Measurements from ENCODE around the gene LRRC56. TPM values are rescaled to one million over a fixed set of nuclear protein-coding genes. Genes with fewer than 3 reads are reported as not detected.

The LRRC56 gene
- total RNA-seq, 3 donors from 2014 or later = 1.5 to 5.2 (median 4.8) TPM

DNA sequence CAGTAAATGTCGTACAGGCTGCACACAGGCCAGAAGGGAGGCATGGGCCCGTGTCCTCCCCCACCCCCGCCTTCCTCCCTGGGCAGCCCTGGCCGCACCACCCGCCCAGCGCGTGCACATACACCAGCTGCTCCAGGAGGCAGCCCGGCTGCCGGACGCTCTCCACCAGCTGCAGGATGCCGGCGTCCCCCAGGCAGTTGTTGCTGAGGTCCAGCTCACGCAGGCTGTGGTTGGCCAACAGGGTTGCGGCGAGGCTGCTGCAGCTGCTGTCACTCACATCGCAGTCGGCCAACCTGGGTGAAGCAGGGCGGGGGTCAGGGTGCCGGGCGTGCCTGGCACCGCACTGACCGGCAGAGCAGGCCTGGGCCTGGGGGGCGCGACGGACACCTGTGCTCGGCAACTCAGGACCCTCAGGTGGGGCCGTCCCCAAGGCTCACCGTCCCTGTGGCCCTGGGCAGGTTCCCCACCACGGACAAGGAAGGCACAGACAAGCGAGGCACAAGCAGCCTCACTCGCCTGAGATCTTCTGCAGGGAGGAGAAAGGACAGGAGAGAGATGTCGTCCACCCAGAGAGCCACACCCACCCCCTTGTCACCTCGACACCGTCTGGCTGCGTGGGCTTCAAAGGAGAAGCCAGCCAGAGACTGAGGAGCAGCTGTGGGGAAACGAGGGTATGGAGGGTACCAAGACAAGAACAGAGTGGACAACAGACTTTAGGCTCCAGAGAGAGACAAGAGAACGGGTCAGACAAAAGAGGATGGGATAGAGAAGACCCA, 42.4 kb upstream of the LRRC56 start:
- TF ChIP-seq, protein P1, sequence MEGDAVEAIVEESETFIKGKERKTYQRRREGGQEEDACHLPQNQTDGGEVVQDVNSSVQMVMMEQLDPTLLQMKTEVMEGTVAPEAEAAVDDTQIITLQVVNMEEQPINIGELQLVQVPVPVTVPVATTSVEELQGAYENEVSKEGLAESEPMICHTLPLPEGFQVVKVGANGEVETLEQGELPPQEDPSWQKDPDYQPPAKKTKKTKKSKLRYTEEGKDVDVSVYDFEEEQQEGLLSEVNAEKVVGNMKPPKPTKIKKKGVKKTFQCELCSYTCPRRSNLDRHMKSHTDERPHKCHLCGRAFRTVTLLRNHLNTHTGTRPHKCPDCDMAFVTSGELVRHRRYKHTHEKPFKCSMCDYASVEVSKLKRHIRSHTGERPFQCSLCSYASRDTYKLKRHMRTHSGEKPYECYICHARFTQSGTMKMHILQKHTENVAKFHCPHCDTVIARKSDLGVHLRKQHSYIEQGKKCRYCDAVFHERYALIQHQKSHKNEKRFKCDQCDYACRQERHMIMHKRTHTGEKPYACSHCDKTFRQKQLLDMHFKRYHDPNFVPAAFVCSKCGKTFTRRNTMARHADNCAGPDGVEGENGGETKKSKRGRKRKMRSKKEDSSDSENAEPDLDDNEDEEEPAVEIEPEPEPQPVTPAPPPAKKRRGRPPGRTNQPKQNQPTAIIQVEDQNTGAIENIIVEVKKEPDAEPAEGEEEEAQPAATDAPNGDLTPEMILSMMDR (IDR thresholded peaks at IDR 0.05) = no peak

DNA sequence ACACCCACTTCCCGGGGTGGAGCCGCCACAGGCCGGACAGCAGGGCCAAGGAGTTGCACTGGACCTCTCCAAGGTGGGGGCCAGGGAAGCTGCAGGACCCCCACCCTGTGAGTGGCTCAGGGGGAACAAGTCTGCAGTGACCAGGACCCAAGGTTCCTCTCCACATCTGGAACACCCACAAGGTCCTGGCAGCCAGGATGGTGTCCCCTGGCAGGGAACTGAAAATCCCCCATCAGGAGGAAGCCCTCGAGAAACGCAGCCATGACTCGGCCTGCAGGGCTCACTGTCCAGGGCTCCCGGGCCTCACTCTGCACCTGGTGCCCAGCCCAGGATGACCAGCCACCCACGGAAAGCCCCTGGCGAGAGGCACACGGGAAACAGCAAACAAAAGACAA, 41.8 kb upstream of the LRRC56 start:
- intact Hi-C loops (cut with DNase I, micrococcal nuclease) = no loop called here
- TF ChIP-seq, protein P1 (IDR thresholded peaks at IDR 0.05) = no peak
- H3K4me3 ChIP-seq = no peak overlapping the region
- H3K4me1 ChIP-seq (ENCODE audit: low read depth) = no peaks in the 10 kb centered on the region
- no peaks in the 10 kb centered on the region for H3K9me3 ChIP-seq
- ATAC-seq (no peak), DNase-seq (peak in 1 of 3 donors; percentile 29)
- peaks cover 18% of the 10 kb centered on the region for H3K36me3 ChIP-seq (ENCODE audit: low read depth)

More for the DNA sequence above, 42.4 kb upstream of the LRRC56 start:
- intact Hi-C loops (cut with DNase I, micrococcal nuclease) = no loop called here
- DNase-seq (peak in 1 of 3 donors; percentile 44), ATAC-seq (no peak)
- no peaks in the 10 kb centered on the region for H3K4me1 ChIP-seq (ENCODE audit: low read depth)
- no peak overlapping the region for H3K4me3 ChIP-seq
- H3K9me3 ChIP-seq = no peaks in the 10 kb centered on the region
- H3K36me3 ChIP-seq (ENCODE audit: low read depth) = peaks cover 13% of the 10 kb centered on the region

DNA sequence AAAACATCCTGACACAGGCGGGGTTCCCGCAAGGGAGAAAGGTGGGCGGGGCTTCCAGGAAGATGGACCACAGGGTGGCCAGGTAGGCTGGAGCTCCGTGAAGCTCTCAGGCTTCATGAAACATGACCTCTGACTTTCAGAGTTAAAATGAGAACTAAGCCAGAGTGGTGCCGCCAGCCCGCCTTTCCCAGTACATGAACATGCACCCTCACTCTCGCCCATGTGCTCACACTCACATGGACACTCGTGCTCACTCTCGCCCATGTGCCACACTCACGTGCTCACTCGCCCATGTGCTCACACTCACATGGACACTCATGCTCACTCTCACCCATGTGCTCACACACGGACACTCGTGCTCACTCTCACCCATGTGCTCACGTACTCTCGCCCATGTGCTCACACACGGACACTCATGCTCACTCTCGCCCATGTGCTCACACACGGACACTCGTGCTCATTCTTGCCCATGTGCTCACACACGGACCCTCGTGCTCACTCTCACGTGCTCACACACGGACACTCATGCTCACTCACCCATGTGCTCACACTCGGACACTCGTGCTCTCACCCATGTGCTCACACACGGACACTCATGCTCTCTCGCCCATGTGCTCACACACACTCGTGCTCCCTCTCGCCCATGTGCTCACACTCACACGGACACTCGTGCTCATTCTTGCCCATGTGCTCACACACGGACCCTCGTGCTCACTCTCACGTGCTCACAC, 40.3 kb upstream of the LRRC56 start:
- TF ChIP-seq, protein P1 (IDR thresholded peaks at IDR 0.05) = no peak
- intact Hi-C loops (cut with DNase I, micrococcal nuclease) = no loop called here
- H3K36me3 ChIP-seq (ENCODE audit: low read depth) = peaks cover 20% of the 10 kb centered on the region
- no peaks in the 10 kb centered on the region for H3K9me3 ChIP-seq
- no peaks in the 10 kb centered on the region for H3K4me1 ChIP-seq (ENCODE audit: low read depth)
- DNase-seq = peak in 1 of 3 donors; percentile 42
- H3K4me3 ChIP-seq = no peak overlapping the region
- ATAC-seq = no peak

DNA sequence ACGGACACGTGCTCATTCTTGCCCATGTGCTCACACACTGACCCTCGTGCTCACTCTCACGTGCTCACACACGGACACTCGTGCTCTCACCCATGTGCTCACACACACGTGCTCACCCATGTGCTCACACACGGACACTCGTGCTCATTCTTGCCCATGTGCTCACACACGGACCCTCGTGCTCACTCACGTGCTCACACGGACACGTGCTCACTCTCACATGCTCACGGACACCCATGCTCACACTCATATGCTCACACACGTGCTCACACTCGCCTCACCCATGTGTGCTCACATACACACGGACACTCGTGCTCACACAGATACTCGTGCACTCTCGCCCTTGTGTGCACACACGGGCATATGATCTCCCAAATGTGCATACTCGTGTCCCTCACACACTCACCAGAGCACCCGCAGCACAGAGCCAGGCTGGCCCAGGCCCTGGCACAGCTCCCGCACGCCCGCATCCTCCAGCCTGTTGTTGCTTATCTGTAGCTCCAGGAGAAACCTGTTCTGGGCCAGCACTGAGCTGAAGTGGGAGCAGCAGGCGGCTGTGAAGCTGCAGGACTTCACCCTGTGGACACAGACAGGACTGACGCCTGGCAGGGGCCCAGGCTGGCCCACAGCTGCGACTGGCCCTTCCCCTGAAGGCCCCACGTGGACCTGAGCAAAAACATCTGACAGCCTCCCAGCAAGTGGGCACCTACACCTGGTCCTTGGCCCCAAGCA, 39.6 kb upstream of the LRRC56 start:
- TF ChIP-seq, protein P1 (IDR thresholded peaks at IDR 0.05) = no peak
- ATAC-seq (no peak), DNase-seq (peak in 1 of 3 donors; percentile 32)
- peaks cover 20% of the 10 kb centered on the region for H3K36me3 ChIP-seq (ENCODE audit: low read depth)
- no peak overlapping the region for H3K4me3 ChIP-seq
- intact Hi-C loops (cut with DNase I, micrococcal nuclease) = no loop called here
- H3K9me3 ChIP-seq = no peaks in the 10 kb centered on the region
- peaks cover 3% of the 10 kb centered on the region for H3K4me1 ChIP-seq (ENCODE audit: low read depth)

DNA sequence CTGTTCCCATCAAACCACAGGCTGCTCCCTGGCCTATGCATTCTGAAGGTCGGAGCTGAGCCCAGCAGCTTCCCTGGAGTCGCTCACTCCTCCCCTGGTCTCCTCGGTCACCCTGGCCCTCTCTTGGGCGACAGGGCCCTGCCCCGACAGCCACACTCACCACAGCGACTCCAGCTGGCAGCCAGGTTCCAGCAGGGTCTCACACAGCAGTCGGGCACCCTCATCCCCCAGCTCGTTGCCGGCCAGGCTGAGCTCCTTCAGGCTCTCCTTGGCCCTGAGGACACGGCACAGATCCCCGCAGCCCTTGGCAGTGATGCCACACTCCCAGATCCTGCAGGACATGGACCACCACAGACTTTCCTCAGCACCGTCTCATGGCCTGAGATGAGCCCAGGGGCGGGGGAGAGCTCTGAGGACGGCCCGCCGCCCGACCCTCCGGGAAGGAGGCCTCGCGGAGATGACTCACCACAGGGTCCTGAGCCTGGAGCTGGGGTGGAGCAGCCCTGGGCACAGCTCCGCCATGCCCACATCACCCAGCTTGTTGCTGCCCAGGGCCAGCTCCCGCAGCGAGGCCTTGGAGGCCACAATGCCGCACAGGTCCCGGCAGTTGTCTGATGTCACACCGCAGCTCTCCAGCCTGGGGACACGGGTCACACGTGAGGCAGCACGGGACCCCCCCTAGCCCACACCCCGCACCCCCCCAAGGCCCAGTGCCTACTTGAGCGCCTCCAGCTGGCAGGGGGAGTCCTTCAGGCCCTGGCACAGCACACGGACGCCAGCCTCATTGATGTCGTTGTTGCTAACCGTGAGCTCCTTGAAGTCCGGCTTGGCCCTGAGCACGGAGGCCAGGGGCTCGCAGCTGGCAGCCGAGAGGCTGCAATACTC, 38.8 kb upstream of the LRRC56 start:
- intact Hi-C loops (cut with DNase I, micrococcal nuclease) = no loop called here
- Histone ChIP-seq H3K9me3 (no peaks in the 10 kb centered on the region), H3K4me1 (ENCODE audit: low read depth) (peaks cover 9% of the 10 kb centered on the region), H3K4me3 (no peak overlapping the region), H3K36me3 (ENCODE audit: low read depth) (peaks cover 20% of the 10 kb centered on the region)
- ATAC-seq = no peak
- TF ChIP-seq, protein P1 (IDR thresholded peaks at IDR 0.05) = no peak
- peak in 1 of 3 donors; percentile 45 for DNase-seq

Data from mucosa of descending colon (tissue), 3 donors.